COLO668 (cell line): Measurements from ENCODE around the gene C19orf25.

Experiments used
- DNase-seq: peaks from one replicate; lab custom pipeline; 2025; ENCODE audit not compliant: unreplicated experiment; lab: John Stamatoyannopoulos, UW

The C19orf25 gene

GRCh38 chr19:1466461-1467214, 12.4 kb downstream of the C19orf25 start:
- no peak for DNase-seq

GRCh38 chr19:1466018-1466460, 13.0 kb downstream of the C19orf25 start:
- no peak for DNase-seq

GRCh38 chr19:1465191-1466016, 13.6 kb downstream of the C19orf25 start:
- DNase-seq: peak; percentile 41

GRCh38 chr19:1461862-1462261, 17.2 kb downstream of the C19orf25 start:
- no peak for DNase-seq

GRCh38 chr19:1460033-1460995, 18.7 kb downstream of the C19orf25 start:
- no peak for DNase-seq

GRCh38 chr19:1459479-1459878, 19.5 kb downstream of the C19orf25 start:
- DNase-seq: no peak

GRCh38 chr19:1457892-1458291, 21.1 kb downstream of the C19orf25 start:
- no peak for DNase-seq

GRCh38 chr19:1457031-1457739, 21.8 kb downstream of the C19orf25 start:
- peak; percentile 10 for DNase-seq

- no peak for DNase-seq
Observed at GRCh38 chr19:1456121-1456900, 22.7 kb downstream of the C19orf25 start.

- DNase-seq: peak; percentile 79
Observed at GRCh38 chr19:1455336-1456120, 23.5 kb downstream of the C19orf25 start.

- peak; percentile 49 for DNase-seq
Observed at GRCh38 chr19:1455002-1455335, 24.0 kb downstream of the C19orf25 start.

GRCh38 chr19:1453525-1454364, 25.3 kb downstream of the C19orf25 start:
- peak; percentile 35 for DNase-seq

GRCh38 chr19:1452802-1453524, 26.1 kb downstream of the C19orf25 start:
- peak; percentile 10 for DNase-seq

- DNase-seq: no peak
Observed at GRCh38 chr19:1451916-1452801, 26.9 kb downstream of the C19orf25 start.

- no peak for DNase-seq
Observed at GRCh38 chr19:1450735-1451731, 28.0 kb downstream of the C19orf25 start.
